Neural crest cell (in vitro differentiated cells): ENCODE measurements around the gene AARSD1. TPM values are rescaled to one million over a fixed set of nuclear protein-coding genes. Genes with fewer than 3 reads are reported as not detected.
"Not testable (repeated sequence)": the region's sequence is repeated elsewhere in the genome, so short reads cannot be mapped to it uniquely, and the experiment has no call there.

ENCODE experiments used
- DNase-seq: peaks from one replicate; pipeline ENCODE4 v3.0.0; 2021; ENCODE audit warnings: low read depth, mixed read lengths, low spot score
- H3K27ac Mint-ChIP-seq: one replicate; pipeline ENCODE4 v1.8.0; 2021; ENCODE audit warnings: mild to moderate bottlenecking, mixed read lengths; ENCODE audit not compliant: unreplicated experiment
- H3K27me3 Mint-ChIP-seq: 2 replicates; pipeline ENCODE4 v1.8.0; 2021; ENCODE audit warnings: low read depth, mild to moderate bottlenecking, mixed read lengths
- H3K36me3 Mint-ChIP-seq: 2 replicates; pipeline ENCODE4 v1.8.0; 2021; ENCODE audit warnings: low read depth, mild to moderate bottlenecking, mixed read lengths
- H3K4me1 Mint-ChIP-seq: 2 replicates; pipeline ENCODE4 v1.8.0; 2021; ENCODE audit warnings: mixed read lengths
- H3K4me3 Mint-ChIP-seq: one replicate; pipeline ENCODE4 v1.8.0; 2021; ENCODE audit warnings: mild to moderate bottlenecking, mixed read lengths
- H3K9me3 Mint-ChIP-seq: 2 replicates; pipeline ENCODE4 v1.8.0; 2021; ENCODE audit warnings: mixed read lengths
- CTCF ChIP-seq: fragments of 200-600 bp; sonication (generic); conservative IDR thresholded peaks from 2 replicates; pipeline ENCODE4 v1.5.0; 2021; ENCODE audit warnings: antibody characterized with exemption, mild to moderate bottlenecking
- total RNA-seq: library from RNA; stranded (reverse); gene quantifications from 2 replicates; pipeline ENCODE4 v1.2.1, GENCODE V29; 2021

Gene AARSD1
- total RNA-seq, 1 donor from 2014 or later, result 61.6 TPM

- DNase-seq, result no peak
- Mint-ChIP-seq H3K9me3 (no peaks in the 10 kb centered on the region), H3K36me3 (peaks cover 3% of the 10 kb centered on the region), H3K27ac (no peak overlapping the region), H3K4me1 (peaks cover 18% of the 10 kb centered on the region), H3K27me3 (no peaks in the 10 kb centered on the region), H3K4me3 (no peak overlapping the region)
- no peak for TF ChIP-seq CTCF
Observed at GRCh38 chr17:42985225-42985624, 21.0 kb upstream of the AARSD1 start.

- H3K27me3 Mint-ChIP-seq, result no peaks in the 10 kb centered on the region
- peak overlapping the region; percentile 89 for H3K4me3 Mint-ChIP-seq
- no peak for DNase-seq
- H3K9me3 Mint-ChIP-seq, result no peaks in the 10 kb centered on the region
- peaks cover 33% of the 10 kb centered on the region for H3K4me1 Mint-ChIP-seq
- H3K36me3 Mint-ChIP-seq, result no peaks in the 10 kb centered on the region
- no peak overlapping the region for H3K27ac Mint-ChIP-seq
- no peak for TF ChIP-seq CTCF
Observed at GRCh38 chr17:42982266-42982665, 18.0 kb upstream of the AARSD1 start.

GRCh38 chr17:42980766-42981397 is 16.6 kb upstream of the AARSD1 start:
- H3K4me1 Mint-ChIP-seq, result peaks cover 33% of the 10 kb centered on the region
- TF ChIP-seq CTCF, result no peak

GRCh38 chr17:42980274-42980765 is 16.1 kb upstream of the AARSD1 start, which contains the start of gene RUNDC1:
RUNDC1 (plus strand) TSS chr17:42980565; CDS start chr17:42980577, 12 bp downstream.
- peak; percentile 83 for DNase-seq
- Mint-ChIP-seq H3K27ac (peak within 1 kb of the TSS; percentile 97), H3K36me3 (no peaks in the 10 kb centered on the region), H3K9me3 (no peaks in the 10 kb centered on the region), H3K4me3 (peak within 1 kb of the TSS; percentile 96), H3K4me1 (peaks cover 33% of the 10 kb centered on the region), H3K27me3 (no peaks in the 10 kb centered on the region)
- TF ChIP-seq CTCF, result no peak

More at GRCh38 chr17:42980766-42981397, 16.6 kb upstream of the AARSD1 start:
- no peaks in the 10 kb centered on the region for H3K36me3 Mint-ChIP-seq
- H3K4me3 Mint-ChIP-seq, result peak overlapping the region; percentile 89
- H3K9me3 Mint-ChIP-seq, result no peaks in the 10 kb centered on the region
- DNase-seq, result peak; percentile 19
- H3K27ac Mint-ChIP-seq, result peak overlapping the region; percentile 54
- no peaks in the 10 kb centered on the region for H3K27me3 Mint-ChIP-seq

- H3K27ac Mint-ChIP-seq, result peak within 1 kb of the TSS; percentile 97
- TF ChIP-seq CTCF, result no peak
Observed at GRCh38 chr17:42979511-42980273, 15.4 kb upstream of the AARSD1 start, which contains the start of gene PTGES3L. PTGES3L (minus strand) TSS chr17:42980080; CDS start chr17:42980053, 27 bp downstream.

GRCh38 chr17:42975701-42976100 is 11.4 kb upstream of the AARSD1 start:
- not testable (repeated sequence) for H3K4me3 Mint-ChIP-seq, H3K27ac Mint-ChIP-seq, H3K27me3 Mint-ChIP-seq, H3K9me3 Mint-ChIP-seq, H3K36me3 Mint-ChIP-seq, DNase-seq
- peaks cover 18% of the 10 kb centered on the region for H3K4me1 Mint-ChIP-seq

More at GRCh38 chr17:42979511-42980273, 15.4 kb upstream of the AARSD1 start, which contains the start of gene PTGES3L:
- Mint-ChIP-seq H3K4me1 (peaks cover 33% of the 10 kb centered on the region), H3K9me3 (no peaks in the 10 kb centered on the region), H3K4me3 (peak within 1 kb of the TSS; percentile 96), H3K36me3 (no peaks in the 10 kb centered on the region), H3K27me3 (no peaks in the 10 kb centered on the region)
- DNase-seq, result no peak
